ENCODE results near the gene KISS1.

KISS1 gene

GRCh38 chr1:204222006-204222763 lies 25.9 kb upstream of the KISS1 start:
- Histone ChIP-seq H3K4me2 (no peak overlapping the region), H3K9ac (no peak overlapping the region), H3K27ac (peak overlapping the region in 1 of 11 experiments; percentile 6; a peak in 1 of 22 replicates), H3K4me1 (peaks cover 0 to 21% (median 12%) of the 10 kb centered on the region in 10 experiments; a peak in 12 of 20 replicates), H3K4me3 (no peak overlapping the region), H3K27me3 (no peaks in the 10 kb centered on the region), H4K20me1 (no peaks in the 10 kb centered on the region), H3K36me3 (no peaks in the 10 kb centered on the region), H3K9me3 (replicated peaks in 1 of 11) (no peaks in the 10 kb centered on the region)
- TF ChIP-seq Cebpa-rat (IDR thresholded peaks at IDR 0.05), result no peak

- TF ChIP-seq Cebpa-rat (IDR thresholded peaks at IDR 0.05), result no peak
- H3K4me1 ChIP-seq, result peaks cover 0 to 30% (median 18%) of the 10 kb centered on the region in 10 experiments; a peak in 12 of 20 replicates
- H3K27ac ChIP-seq, result no peak overlapping the region
- no peak overlapping the region for H3K4me3 ChIP-seq
- H3K9me3 ChIP-seq (replicated peaks in 1 of 11), result no peaks in the 10 kb centered on the region
- no peak overlapping the region for H3K4me2 ChIP-seq
- H3K27me3 ChIP-seq, result no peaks in the 10 kb centered on the region
- H3K9ac ChIP-seq, result no peak overlapping the region
- no peaks in the 10 kb centered on the region for H3K36me3 ChIP-seq
- no peaks in the 10 kb centered on the region for H4K20me1 ChIP-seq
These were observed 25.0 kb upstream of the KISS1 start for GRCh38 chr1:204221271-204221670.

GRCh38 chr1:204219971-204220616 lies 23.8 kb upstream of the KISS1 start:
- H3K27ac ChIP-seq, result peak overlapping the region in 2 of 11 experiments; percentile 22 to 37; a peak in 3 of 22 replicates

GRCh38 chr1:204218552-204218951 lies 22.3 kb upstream of the KISS1 start:
- no peak overlapping the region for H3K9ac ChIP-seq
- H3K4me1 ChIP-seq, result peaks cover 5 to 49% (median 30%) of the 10 kb centered on the region in 10 experiments
- no peaks in the 10 kb centered on the region for H3K9me3 ChIP-seq (replicated peaks in 1 of 11)
- H4K20me1 ChIP-seq, result no peaks in the 10 kb centered on the region
- no peak overlapping the region for H3K4me3 ChIP-seq
- H3K27me3 ChIP-seq, result no peaks in the 10 kb centered on the region
- no peak for TF ChIP-seq Cebpa-rat (IDR thresholded peaks at IDR 0.05)
- no peak overlapping the region; a peak in 1 of 22 replicates for H3K27ac ChIP-seq
- H3K36me3 ChIP-seq, result no peaks in the 10 kb centered on the region
- H3K4me2 ChIP-seq, result peak overlapping the region in 2 of 11 experiments; percentile 17 to 25; a peak in 1 of 22 replicates

More at GRCh38 chr1:204219971-204220616, 23.8 kb upstream of the KISS1 start:
- H3K9ac ChIP-seq, result no peak overlapping the region
- H3K9me3 ChIP-seq (replicated peaks in 1 of 11), result no peaks in the 10 kb centered on the region
- H4K20me1 ChIP-seq, result no peaks in the 10 kb centered on the region
- TF ChIP-seq Cebpa-rat (IDR thresholded peaks at IDR 0.05), result no peak
- H3K36me3 ChIP-seq, result no peaks in the 10 kb centered on the region
- H3K4me1 ChIP-seq, result peaks cover 0 to 35% (median 19%) of the 10 kb centered on the region in 10 experiments; a peak in 12 of 20 replicates
- H3K4me3 ChIP-seq, result no peak overlapping the region
- peak overlapping the region in 6 of 11 experiments; percentile 2 to 48 (median 32); a peak in 11 of 22 replicates for H3K4me2 ChIP-seq
- no peaks in the 10 kb centered on the region for H3K27me3 ChIP-seq

- Histone ChIP-seq H3K4me3 (no peak overlapping the region), H4K20me1 (no peaks in the 10 kb centered on the region), H3K27me3 (no peaks in the 10 kb centered on the region), H3K27ac (no peak overlapping the region), H3K4me2 (no peak overlapping the region; a peak in 1 of 22 replicates), H3K9me3 (replicated peaks in 1 of 11) (no peaks in the 10 kb centered on the region), H3K9ac (no peak overlapping the region), H3K4me1 (peaks cover 7 to 58% (median 36%) of the 10 kb centered on the region in 10 experiments), H3K36me3 (no peaks in the 10 kb centered on the region)
- no peak for TF ChIP-seq Cebpa-rat (IDR thresholded peaks at IDR 0.05)
These were observed 21.3 kb upstream of the KISS1 start for GRCh38 chr1:204217648-204218000.

GRCh38 chr1:204216880-204217647 lies 20.8 kb upstream of the KISS1 start:
- H3K4me3 ChIP-seq, result no peak overlapping the region
- TF ChIP-seq Cebpa-rat (IDR thresholded peaks at IDR 0.05), result no peak
- H3K9me3 ChIP-seq (replicated peaks in 1 of 11), result no peaks in the 10 kb centered on the region
- H3K4me2 ChIP-seq, result peak overlapping the region in 4 of 11 experiments; percentile 2 to 33 (median 16); a peak in 2 of 22 replicates
- H4K20me1 ChIP-seq, result no peaks in the 10 kb centered on the region
- H3K4me1 ChIP-seq, result peaks cover 7 to 63% (median 37%) of the 10 kb centered on the region in 10 experiments
- peak overlapping the region in 1 of 11 experiments; percentile 14; a peak in 1 of 22 replicates for H3K27ac ChIP-seq
- no peak overlapping the region for H3K9ac ChIP-seq
- no peaks in the 10 kb centered on the region for H3K27me3 ChIP-seq
- H3K36me3 ChIP-seq, result no peaks in the 10 kb centered on the region

- H3K4me1 ChIP-seq, result peaks cover 7 to 72% (median 42%) of the 10 kb centered on the region in 10 experiments
- H3K27me3 ChIP-seq, result no peaks in the 10 kb centered on the region
- H4K20me1 ChIP-seq, result no peaks in the 10 kb centered on the region
- no peak overlapping the region for H3K4me3 ChIP-seq
- no peaks in the 10 kb centered on the region for H3K36me3 ChIP-seq
- no peak for TF ChIP-seq Cebpa-rat (IDR thresholded peaks at IDR 0.05)
- no peaks in the 10 kb centered on the region for H3K9me3 ChIP-seq (replicated peaks in 1 of 11)
- no peak overlapping the region for H3K9ac ChIP-seq
- peak overlapping the region in 5 of 11 experiments; percentile 11 to 33 (median 21); a peak in 4 of 22 replicates for H3K4me2 ChIP-seq
- H3K27ac ChIP-seq, result peak overlapping the region in 1 of 11 experiments; percentile 12; a peak in 1 of 22 replicates
These were observed 19.9 kb upstream of the KISS1 start for GRCh38 chr1:204216236-204216635.

- peak within 1 kb of the TSS; percentile 82 to 95 (median 89) for H3K4me2 ChIP-seq
- H3K27ac ChIP-seq, result peak within 1 kb of the TSS in 6 of 11 experiments; percentile 49 to 90 (median 78); a peak in 12 of 22 replicates
- peak within 1 kb of the TSS in 8 of 11 experiments; percentile 18 to 76 (median 48); a peak in 11 of 22 replicates for H3K9ac ChIP-seq
- H4K20me1 ChIP-seq, result no peaks in the 10 kb centered on the region
- peak in 3 of 11 experiments; percentile 33 to 81 (median 50); a peak in 4 of 22 replicates for TF ChIP-seq Cebpa-rat (IDR thresholded peaks at IDR 0.05)
- no peaks in the 10 kb centered on the region for H3K27me3 ChIP-seq
- H3K9me3 ChIP-seq (replicated peaks in 1 of 11), result no peaks in the 10 kb centered on the region
- no peaks in the 10 kb centered on the region for H3K36me3 ChIP-seq
- H3K4me3 ChIP-seq, result peak within 1 kb of the TSS in 9 of 10 experiments; percentile 24 to 47 (median 34); a peak in 14 of 20 replicates
- peaks cover 7 to 60% (median 37%) of the 10 kb centered on the region in 10 experiments for H3K4me1 ChIP-seq
These were observed 17.7 kb upstream of the KISS1 start, which contains the start of gene GOLT1A for GRCh38 chr1:204213668-204214662. Gene GOLT1A (minus strand): TSS chr1:204213988. CDS start chr1:204213906, 82 bp downstream.
